ENCODE measurements around the gene PDGFRB.

The PDGFRB gene

GRCh38 chr5:150155258-150156026 is at the start of gene PDGFRB:
Gene PDGFRB, minus strand, starts transcription at chr5:150155845. Its CDS starts 18,798 bp downstream, at chr5:150137047.
- no peak for DNase-seq (ENCODE audit: low read depth)

GRCh38 chr5:150204590-150204960 is 48.9 kb upstream of the PDGFRB start:
- no peak for DNase-seq (ENCODE audit: low read depth)

- DNase-seq (ENCODE audit: low read depth) = no peak
Observed at GRCh38 chr5:150203832-150204589, 48.4 kb upstream of the PDGFRB start.

- DNase-seq (ENCODE audit: low read depth) = no peak
Observed at GRCh38 chr5:150202501-150202900, 46.9 kb upstream of the PDGFRB start.

- no peak for DNase-seq (ENCODE audit: low read depth)
Observed at GRCh38 chr5:150197476-150197875, 41.8 kb upstream of the PDGFRB start.

GRCh38 chr5:150196986-150197385 is 41.3 kb upstream of the PDGFRB start:
- no peak for DNase-seq (ENCODE audit: low read depth)

- DNase-seq (ENCODE audit: low read depth) = no peak
Observed at GRCh38 chr5:150196514-150196913, 40.9 kb upstream of the PDGFRB start.

GRCh38 chr5:150195736-150196485 is 40.3 kb upstream of the PDGFRB start:
- no peak for DNase-seq (ENCODE audit: low read depth)

GRCh38 chr5:150192462-150192861 is 36.8 kb upstream of the PDGFRB start:
- DNase-seq (ENCODE audit: low read depth) = no peak

GRCh38 chr5:150190987-150191386 is 35.3 kb upstream of the PDGFRB start:
- no peak for DNase-seq (ENCODE audit: low read depth)

- DNase-seq (ENCODE audit: low read depth) = no peak
Observed at GRCh38 chr5:150190503-150190979, 34.9 kb upstream of the PDGFRB start.

- no peak for DNase-seq (ENCODE audit: low read depth)
Observed at GRCh38 chr5:150189728-150190502, 34.3 kb upstream of the PDGFRB start, which contains the start of gene SLC6A7. Gene SLC6A7, plus strand, starts transcription at chr5:150190062. Its CDS starts 266 bp downstream, at chr5:150190328.

- no peak for DNase-seq (ENCODE audit: low read depth)
Observed at GRCh38 chr5:150189326-150189725, 33.7 kb upstream of the PDGFRB start.

- no peak for DNase-seq (ENCODE audit: low read depth)
Observed at GRCh38 chr5:150188146-150188842, 32.6 kb upstream of the PDGFRB start.

GRCh38 chr5:150186897-150187296 is 31.3 kb upstream of the PDGFRB start:
- no peak for DNase-seq (ENCODE audit: low read depth)

GRCh38 chr5:150186137-150186536 is 30.5 kb upstream of the PDGFRB start:
- DNase-seq (ENCODE audit: low read depth) = no peak

GRCh38 chr5:150184990-150185912 is 29.6 kb upstream of the PDGFRB start:
- DNase-seq (ENCODE audit: low read depth) = no peak

- no peak for DNase-seq (ENCODE audit: low read depth)
Observed at GRCh38 chr5:150184006-150184405, 28.4 kb upstream of the PDGFRB start.

GRCh38 chr5:150183436-150183835 is 27.8 kb upstream of the PDGFRB start:
- DNase-seq (ENCODE audit: low read depth) = no peak

- no peak for DNase-seq (ENCODE audit: low read depth)
Observed at GRCh38 chr5:150182774-150183173, 27.1 kb upstream of the PDGFRB start.

Data from HS-27A (cell line).